ENCODE measurements around the gene NSFL1C. TPM values are rescaled to one million over a fixed set of nuclear protein-coding genes. Genes with fewer than 3 reads are reported as not detected.

The NSFL1C gene
- total RNA-seq, 1 experiment from 2014 or later: 119 TPM

DNA sequence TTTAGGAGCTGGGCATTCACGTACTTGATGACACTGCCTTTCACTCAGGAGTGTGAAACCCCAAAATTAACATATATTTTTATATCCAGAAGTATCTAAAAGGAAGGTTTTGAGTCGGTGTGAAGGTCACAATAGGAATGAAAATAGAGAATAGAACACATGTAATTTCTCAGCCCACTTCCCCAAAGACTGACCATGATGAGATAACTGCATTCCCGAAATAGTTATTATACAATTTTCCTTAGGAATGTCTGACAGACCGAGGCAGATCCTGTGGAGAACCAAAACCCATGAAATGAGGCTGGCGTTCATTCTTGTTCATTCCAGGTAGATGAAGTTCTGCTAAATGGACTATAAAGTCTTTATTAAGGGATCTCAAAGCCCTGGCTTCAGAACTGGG lies 10.3 kb downstream of the NSFL1C start:
- Mint-ChIP-seq H3K27ac (ENCODE audit: unreplicated experiment) (peak overlapping the region; percentile 28), H3K9me3 (ENCODE audit: unreplicated experiment) (no peaks in the 10 kb centered on the region), H3K27me3 (ENCODE audit: insufficient read depth, unreplicated experiment) (no peaks in the 10 kb centered on the region), H3K4me1 (ENCODE audit: low read depth, unreplicated experiment) (peaks cover 5% of the 10 kb centered on the region), H3K36me3 (ENCODE audit: insufficient read depth, unreplicated experiment) (peaks cover 74% of the 10 kb centered on the region), H3K4me3 (ENCODE audit: unreplicated experiment) (no peak overlapping the region)
- H3K4me1 ChIP-seq: peaks cover 20% of the 10 kb centered on the region
- ChIA-PET CTCF (interaction anchor here (1.2 to 1.6 kb wide), 2 partner anchors 19 to 47 kb away, joined by 3 to 4 read pairs; no protein-coding TSS in a partner anchor), POLR2A (no interaction called here)
- no peaks in the 10 kb centered on the region for H3K9me3 ChIP-seq
- no TSS peak for BruUV-seq (replicated peaks)
- peaks cover 4% of the 10 kb centered on the region for H3K36me3 ChIP-seq (ENCODE audit: control insufficient read depth, insufficient read depth, low read length)
- DNase-seq: no peak
- H3K4me3 ChIP-seq (ENCODE audit: low read depth, low read length): no peak overlapping the region
- TF ChIP-seq, protein P1, sequence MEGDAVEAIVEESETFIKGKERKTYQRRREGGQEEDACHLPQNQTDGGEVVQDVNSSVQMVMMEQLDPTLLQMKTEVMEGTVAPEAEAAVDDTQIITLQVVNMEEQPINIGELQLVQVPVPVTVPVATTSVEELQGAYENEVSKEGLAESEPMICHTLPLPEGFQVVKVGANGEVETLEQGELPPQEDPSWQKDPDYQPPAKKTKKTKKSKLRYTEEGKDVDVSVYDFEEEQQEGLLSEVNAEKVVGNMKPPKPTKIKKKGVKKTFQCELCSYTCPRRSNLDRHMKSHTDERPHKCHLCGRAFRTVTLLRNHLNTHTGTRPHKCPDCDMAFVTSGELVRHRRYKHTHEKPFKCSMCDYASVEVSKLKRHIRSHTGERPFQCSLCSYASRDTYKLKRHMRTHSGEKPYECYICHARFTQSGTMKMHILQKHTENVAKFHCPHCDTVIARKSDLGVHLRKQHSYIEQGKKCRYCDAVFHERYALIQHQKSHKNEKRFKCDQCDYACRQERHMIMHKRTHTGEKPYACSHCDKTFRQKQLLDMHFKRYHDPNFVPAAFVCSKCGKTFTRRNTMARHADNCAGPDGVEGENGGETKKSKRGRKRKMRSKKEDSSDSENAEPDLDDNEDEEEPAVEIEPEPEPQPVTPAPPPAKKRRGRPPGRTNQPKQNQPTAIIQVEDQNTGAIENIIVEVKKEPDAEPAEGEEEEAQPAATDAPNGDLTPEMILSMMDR (IDR thresholded peaks at IDR 0.05; ENCODE audit: insufficient read depth in 1 of 2, low read depth in 1 of 2, low read length in 1 of 2, severe bottlenecking in 1 of 2, unreplicated experiment in 1 of 2): no peak
- intact Hi-C loops (cut with micrococcal nuclease; ENCODE audit: unreplicated experiment): no loop called here
- no peaks in the 10 kb centered on the region for H3K27me3 ChIP-seq (replicated peaks; ENCODE audit: control insufficient read depth, insufficient read depth, low read length)

DNA sequence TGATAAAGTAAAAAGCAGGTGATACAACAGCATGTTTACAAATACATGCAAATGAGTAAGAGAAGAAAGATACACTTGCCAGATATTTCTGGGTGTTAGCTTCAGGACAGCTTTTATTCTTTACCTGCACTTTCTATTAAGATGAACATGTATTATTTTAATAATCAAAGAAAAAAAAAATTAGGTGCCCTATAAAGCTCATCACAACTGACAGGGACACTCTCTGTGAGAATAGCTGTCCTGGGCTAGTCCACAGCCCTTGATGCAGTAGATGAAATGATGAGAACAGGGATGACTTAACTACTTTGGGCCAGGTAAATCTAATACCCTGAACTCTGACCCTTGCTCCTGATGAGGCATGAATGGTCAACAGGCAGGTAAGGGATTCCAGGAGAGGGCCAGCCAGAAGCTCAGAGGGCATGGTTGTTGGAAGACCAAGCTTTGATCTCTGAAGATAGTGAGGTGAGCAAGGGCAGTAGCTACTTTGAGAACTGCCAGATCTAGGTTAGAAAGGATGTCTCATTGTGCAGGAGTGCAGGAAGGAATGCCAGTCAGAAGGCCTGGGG lies 15.6 kb downstream of the NSFL1C start:
- Mint-ChIP-seq H3K27me3 (ENCODE audit: insufficient read depth, unreplicated experiment) (no peaks in the 10 kb centered on the region), H3K27ac (ENCODE audit: unreplicated experiment) (no peak overlapping the region), H3K9me3 (ENCODE audit: unreplicated experiment) (no peaks in the 10 kb centered on the region), H3K36me3 (ENCODE audit: insufficient read depth, unreplicated experiment) (peaks cover 85% of the 10 kb centered on the region), H3K4me1 (ENCODE audit: low read depth, unreplicated experiment) (peaks cover 5% of the 10 kb centered on the region), H3K4me3 (ENCODE audit: unreplicated experiment) (no peak overlapping the region)
- ChIA-PET CTCF (no interaction called here), POLR2A (interaction anchor here (0.6 kb wide), 1 partner anchor 326 kb away, joined by 5 read pairs; no protein-coding TSS in a partner anchor)
- no peak overlapping the region for H3K4me3 ChIP-seq (ENCODE audit: low read depth, low read length)
- H3K36me3 ChIP-seq (ENCODE audit: control insufficient read depth, insufficient read depth, low read length): peaks cover 7% of the 10 kb centered on the region
- intact Hi-C loops (cut with micrococcal nuclease; ENCODE audit: unreplicated experiment): no loop called here
- no peaks in the 10 kb centered on the region for H3K9me3 ChIP-seq
- DNase-seq: no peak
- BruUV-seq (replicated peaks): no TSS peak
- H3K4me1 ChIP-seq: peaks cover 12% of the 10 kb centered on the region
- TF ChIP-seq, protein P1 (IDR thresholded peaks at IDR 0.05; ENCODE audit: insufficient read depth in 1 of 2, low read depth in 1 of 2, low read length in 1 of 2, severe bottlenecking in 1 of 2, unreplicated experiment in 1 of 2): no peak
- H3K27me3 ChIP-seq (replicated peaks; ENCODE audit: control insufficient read depth, insufficient read depth, low read length): no peaks in the 10 kb centered on the region

DNA sequence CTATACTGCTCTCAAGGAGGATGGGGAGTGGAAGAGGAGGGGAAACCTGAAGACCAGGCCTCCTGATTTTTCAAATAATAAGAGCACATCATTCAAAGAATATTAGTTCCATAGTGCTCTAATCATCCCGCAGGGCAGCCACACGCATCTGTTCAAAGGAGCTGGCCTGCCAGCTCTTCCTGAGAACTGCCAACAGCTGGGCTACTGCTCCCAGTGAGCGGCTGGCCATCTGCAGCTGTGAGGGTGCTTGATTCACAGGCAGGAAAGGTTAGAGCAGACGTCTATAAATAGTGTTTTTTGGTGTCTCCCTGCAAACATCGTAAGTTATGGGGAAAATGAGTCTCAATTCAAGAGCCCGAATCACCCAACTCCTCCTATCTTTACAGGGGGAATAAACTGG lies 17.3 kb downstream of the NSFL1C start:
- no peaks in the 10 kb centered on the region for H3K9me3 ChIP-seq
- POLR2A ChIA-PET: interaction anchor here (0.6 kb wide), 1 partner anchor 183 kb away, joined by 4 read pairs; the partner anchor contains the start of gene SNPH
- Mint-ChIP-seq H3K4me3 (ENCODE audit: unreplicated experiment) (no peak overlapping the region), H3K27me3 (ENCODE audit: insufficient read depth, unreplicated experiment) (no peaks in the 10 kb centered on the region), H3K4me1 (ENCODE audit: low read depth, unreplicated experiment) (no peaks in the 10 kb centered on the region), H3K9me3 (ENCODE audit: unreplicated experiment) (no peaks in the 10 kb centered on the region), H3K27ac (ENCODE audit: unreplicated experiment) (no peak overlapping the region), H3K36me3 (ENCODE audit: insufficient read depth, unreplicated experiment) (peaks cover 82% of the 10 kb centered on the region)
- intact Hi-C loops (cut with micrococcal nuclease; ENCODE audit: unreplicated experiment): no loop called here
- TF ChIP-seq, protein P1 (IDR thresholded peaks at IDR 0.05; ENCODE audit: insufficient read depth in 1 of 2, low read depth in 1 of 2, low read length in 1 of 2, severe bottlenecking in 1 of 2, unreplicated experiment in 1 of 2): no peak
- DNase-seq: no peak
- CTCF ChIA-PET: no interaction called here
- no peaks in the 10 kb centered on the region for H3K27me3 ChIP-seq (replicated peaks; ENCODE audit: control insufficient read depth, insufficient read depth, low read length)
- peaks cover 2% of the 10 kb centered on the region; the same call in 1 of the 2 replicates for H3K36me3 ChIP-seq (ENCODE audit: control insufficient read depth, insufficient read depth, low read length)
- BruUV-seq (replicated peaks): no TSS peak
- no peaks in the 10 kb centered on the region for H3K4me1 ChIP-seq
- no peak overlapping the region for H3K4me3 ChIP-seq (ENCODE audit: low read depth, low read length)
